COR-L47 (cell line): Measurements from ENCODE around the gene DNAJB1.
"Not testable (repeated sequence)": the region's sequence is repeated elsewhere in the genome, so short reads cannot be mapped to it uniquely, and the experiment has no call there.

Experiments
- DNase-seq: peaks from one replicate; lab custom pipeline; 2025; lab: John Stamatoyannopoulos, UW

Gene DNAJB1

DNA sequence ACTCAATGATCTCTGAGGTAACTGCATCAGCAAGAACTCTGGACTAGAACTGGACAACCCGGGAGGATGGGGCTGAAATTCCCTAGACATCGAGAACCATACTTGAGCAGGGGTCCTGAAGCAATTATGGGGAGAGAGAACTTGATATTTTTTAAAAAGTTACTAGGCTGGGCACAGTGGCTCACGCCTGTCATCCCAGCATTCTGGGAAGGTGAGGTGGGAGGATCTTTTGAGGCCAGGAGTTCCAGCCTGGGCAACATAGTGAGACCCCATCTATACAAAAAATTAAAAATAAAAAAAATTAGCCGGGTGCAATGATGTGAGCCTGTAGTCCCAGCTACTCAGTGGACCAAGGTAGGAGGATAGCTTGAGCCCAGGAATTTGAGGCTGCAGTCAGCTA lies 2.3 kb upstream of the DNAJB1 start:
- no peak for DNase-seq

- no peak for DNase-seq
Measured at GRCh38 chr19:14519860-14520407, 1.7 kb upstream of the DNAJB1 start.

DNA sequence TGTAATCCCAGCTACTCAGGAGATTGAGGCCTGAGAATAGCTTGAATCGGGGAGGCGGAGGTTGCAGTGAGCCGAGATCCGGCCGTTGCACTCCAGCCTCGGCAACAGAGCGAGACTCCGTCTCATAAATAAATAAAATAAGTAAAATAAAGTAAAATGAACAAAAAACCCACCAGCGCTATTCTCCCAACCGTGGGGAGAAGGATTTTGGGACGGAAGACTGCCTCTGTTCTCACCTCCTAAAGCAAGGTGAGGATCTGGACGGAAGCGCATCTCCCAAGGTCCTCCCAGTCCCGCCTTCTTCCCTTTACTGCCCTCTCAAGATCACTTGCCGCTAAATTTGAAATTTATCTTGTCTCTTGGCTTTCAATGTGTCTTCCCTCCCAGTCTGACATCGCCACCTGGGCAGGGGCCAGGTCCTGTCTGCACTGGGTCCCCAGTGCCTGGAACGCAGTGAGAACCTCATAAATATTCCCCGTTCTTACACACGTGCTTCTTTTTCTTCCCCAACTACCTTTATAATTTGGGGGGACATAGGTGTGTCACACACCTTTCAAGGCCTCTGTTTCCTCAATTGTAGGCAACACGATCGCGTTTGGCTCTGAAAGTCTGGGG lies 1.2 kb upstream of the DNAJB1 start:
- DNase-seq: no peak

GRCh38 chr19:14517446-14517839 lies 754 bp downstream of the DNAJB1 start:
- DNase-seq: no peak

DNA sequence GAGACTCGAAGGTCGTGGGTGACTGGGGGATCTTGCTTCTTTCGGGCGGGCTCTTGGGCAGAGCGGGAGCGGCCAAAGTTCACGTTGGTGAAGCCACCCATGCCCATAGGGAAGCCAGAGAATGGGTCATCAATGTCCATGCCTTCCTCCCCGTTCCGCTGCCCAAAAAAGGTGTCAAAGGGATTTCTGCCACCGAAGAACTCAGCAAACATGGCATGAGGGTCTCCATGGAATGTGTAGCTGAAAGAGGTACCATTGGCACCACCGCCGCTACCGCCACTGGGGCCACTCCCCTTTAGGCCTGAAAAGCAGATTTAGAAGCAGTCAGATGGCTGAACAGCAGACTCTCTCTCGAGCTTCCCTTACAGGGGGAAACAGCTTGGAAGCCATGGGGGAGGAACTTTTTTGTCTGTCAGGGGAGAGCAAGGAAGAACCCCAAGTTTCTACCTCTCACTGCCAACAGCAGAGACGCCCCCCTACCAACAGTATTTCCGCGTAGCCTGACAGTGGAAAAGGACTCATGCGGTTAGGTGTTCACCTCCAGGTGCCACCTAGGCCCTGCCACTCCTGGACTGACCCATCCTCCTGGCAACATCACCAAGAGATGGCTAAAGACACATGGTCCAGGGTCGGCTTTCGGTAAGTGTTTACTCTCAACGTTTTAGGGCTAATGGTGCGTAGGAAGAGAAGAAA lies 1.3 kb downstream of the DNAJB1 start:
- no peak for DNase-seq

- DNase-seq: no peak
Measured at GRCh38 chr19:14516048-14516534, 2.1 kb downstream of the DNAJB1 start.

- no peak for DNase-seq
Measured at GRCh38 chr19:14515501-14516047, 2.6 kb downstream of the DNAJB1 start.

DNA sequence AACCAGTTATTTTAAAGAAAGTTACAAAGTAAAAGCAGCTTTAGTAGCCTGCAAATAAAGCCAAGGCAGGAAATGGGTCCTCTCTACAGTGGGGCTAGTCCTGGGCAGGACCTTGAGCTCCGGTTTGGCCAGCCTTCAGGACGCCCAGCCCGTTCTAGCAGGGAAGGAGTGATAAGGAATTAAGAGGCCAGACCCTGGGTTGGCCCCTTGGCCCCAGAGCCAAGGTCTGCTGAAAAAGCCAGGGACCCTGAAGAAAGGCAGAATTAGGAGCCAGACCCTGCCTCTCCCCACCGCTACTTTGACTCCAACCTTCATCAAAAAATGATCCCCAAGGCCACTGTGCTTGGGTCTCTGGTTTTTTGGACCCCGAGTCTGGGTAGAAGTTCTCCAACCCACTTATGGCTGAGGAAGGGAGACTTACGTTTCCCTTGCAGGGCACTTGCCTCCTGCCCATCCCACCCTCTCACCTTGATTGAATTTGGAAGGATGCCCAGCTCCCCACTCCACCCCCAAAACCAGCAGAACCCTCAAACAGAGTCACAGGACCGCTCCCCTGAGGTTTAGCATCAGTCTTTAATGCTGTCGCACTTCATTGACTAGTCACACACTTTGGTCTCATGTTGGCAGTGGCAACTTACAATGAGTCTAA lies 3.9 kb downstream of the DNAJB1 start:
- no peak for DNase-seq

DNA sequence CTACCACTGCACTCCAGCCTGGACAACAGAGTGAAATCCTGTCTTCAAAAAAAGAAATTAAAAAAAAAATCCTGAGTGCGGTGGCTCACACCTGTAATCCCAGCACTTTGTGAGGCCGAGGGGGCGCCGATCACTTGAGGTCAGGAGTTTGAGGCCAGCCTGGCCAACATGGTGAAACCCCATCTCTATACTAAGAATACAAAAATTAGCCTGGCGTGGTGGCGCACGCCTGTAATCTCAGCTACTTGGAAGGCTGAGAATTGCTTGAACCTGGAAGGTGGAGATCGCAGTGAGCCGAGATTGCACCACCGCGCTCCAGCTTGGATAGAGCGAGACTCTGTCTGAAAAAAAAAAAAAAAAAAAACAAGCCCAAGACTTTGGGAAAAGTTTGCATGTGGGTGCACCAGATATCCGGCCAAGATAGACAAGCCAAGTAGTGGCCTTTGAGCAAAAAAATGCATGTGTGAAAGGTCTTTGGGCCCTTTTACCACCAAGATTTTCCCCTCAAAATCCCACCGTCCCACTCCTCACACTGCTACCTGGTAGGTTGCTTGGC lies 5.7 kb downstream of the DNAJB1 start:
- no peak for DNase-seq

GRCh38 chr19:14511229-14511593 lies 7.0 kb downstream of the DNAJB1 start:
- DNase-seq: no peak

GRCh38 chr19:14510311-14511228 lies 7.6 kb downstream of the DNAJB1 start:
- no peak for DNase-seq

GRCh38 chr19:14507704-14508542 lies 10.3 kb downstream of the DNAJB1 start:
- DNase-seq: no peak

GRCh38 chr19:14505488-14506239 lies 12.5 kb downstream of the DNAJB1 start:
- DNase-seq: peak; percentile 13

- DNase-seq: not testable (repeated sequence)
Measured at GRCh38 chr19:14504575-14504974, 13.6 kb downstream of the DNAJB1 start.

DNA sequence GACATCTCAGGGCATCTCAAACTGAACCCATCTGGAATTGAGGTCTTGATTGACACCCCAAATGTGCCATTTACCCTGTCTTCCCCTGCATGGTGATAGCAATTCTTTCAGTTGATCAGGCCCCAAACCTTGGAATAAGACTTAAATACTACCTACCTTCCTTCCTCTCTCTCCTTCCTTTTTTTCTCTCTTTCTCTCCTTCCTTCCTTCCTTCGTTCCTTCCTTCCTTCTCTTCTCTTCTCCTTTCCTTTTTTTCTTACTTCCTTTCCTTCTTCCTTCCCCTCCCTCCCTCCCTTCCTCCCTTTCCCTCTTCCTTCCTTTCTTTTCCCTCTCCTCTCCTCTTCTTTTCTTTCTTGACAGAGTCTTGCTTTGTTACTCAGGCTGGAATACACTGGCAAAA lies 14.9 kb downstream of the DNAJB1 start:
- no peak for DNase-seq

DNA sequence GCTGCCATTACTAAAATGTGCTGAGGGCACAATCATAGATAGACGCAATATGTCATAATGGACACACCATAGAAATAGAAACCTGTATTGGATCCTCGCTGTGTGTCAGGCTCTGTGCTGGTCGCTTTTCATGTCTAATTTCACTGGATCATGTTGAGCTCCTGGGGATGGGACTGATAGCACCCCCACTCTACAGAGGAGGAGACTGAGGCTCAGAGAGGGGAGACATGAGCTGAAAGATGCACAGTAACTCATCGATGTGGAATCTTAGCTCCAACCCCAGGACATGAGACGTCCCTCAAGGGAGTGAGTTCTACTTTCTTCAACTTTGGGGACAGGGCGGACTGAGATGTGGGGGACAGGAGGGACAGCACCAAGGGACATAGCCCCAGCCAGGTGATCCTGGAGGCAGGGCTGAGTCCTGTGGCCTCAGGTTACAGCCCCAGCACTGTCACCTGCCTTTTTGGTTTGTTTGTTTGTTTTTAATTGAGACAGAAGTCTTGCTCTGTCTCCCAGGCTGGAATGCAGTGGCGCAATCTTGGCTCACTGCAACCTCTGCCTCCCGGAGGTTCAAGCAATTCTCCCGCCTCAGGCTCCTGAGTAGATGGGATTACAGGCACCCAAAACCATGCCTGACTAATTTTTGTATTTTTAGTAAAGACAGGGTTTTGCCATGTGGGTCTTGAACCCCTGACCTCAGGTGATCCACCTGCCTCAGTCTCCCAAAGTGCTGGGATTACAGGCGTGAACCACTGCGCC lies 15.7 kb downstream of the DNAJB1 start:
- DNase-seq: no peak

DNA sequence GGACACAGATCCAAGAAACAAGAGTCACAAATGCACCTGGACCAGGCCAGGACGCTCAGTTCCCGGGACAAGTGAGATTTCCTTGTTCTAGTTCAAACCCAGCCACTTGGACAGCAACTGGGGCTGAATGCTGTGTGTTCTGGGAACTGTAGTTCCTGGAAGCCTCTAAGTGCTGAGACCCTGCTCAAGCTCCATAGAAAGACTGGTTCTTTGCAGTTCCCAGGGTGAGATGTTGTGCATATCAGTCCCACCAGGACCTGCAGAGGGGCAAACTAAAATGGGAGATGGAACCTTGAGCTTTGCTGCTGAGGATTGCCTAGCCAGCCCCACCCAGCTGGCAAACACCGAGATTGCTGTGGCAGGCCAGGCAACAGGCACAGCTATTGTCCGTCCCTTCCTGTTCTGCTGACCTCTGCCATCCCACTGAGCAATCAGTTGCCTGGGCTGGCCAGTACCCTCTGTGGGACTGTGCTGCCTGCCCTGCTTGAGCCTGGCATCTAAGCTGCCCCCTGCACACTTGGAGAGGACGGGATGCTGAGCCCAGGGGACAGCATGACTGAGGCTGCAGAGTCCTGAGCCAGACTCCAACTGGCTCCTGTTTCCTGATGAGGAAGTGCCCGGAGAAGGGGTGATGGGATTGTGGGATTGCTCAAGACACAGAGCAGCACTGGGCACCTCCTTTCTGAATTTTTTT lies 20.8 kb downstream of the DNAJB1 start:
- no peak for DNase-seq

- no peak for DNase-seq
Measured at GRCh38 chr19:14496834-14497227, 21.4 kb downstream of the DNAJB1 start.
